H1 (cell line): Measurements from ENCODE around the gene RBMS2. TPM values are rescaled to one million over a fixed set of nuclear protein-coding genes. Genes with fewer than 3 reads are reported as not detected.

Source experiments
- CTCF ChIA-PET: fragments of 300-600 bp; sonication (Branson Sonifier 250); formaldehyde crosslinking; loops from one replicate; lab custom pipeline; 2021; ENCODE audit not compliant: partially characterized antibody; lab: Charles Lee
- POLR2A ChIA-PET: fragments of 300-600 bp; sonication (Branson Sonifier 250); formaldehyde crosslinking; loops from one replicate; lab custom pipeline; 2021; ENCODE audit warnings: inconsistent platforms; ENCODE audit not compliant: partially characterized antibody; lab: Charles Lee
- DNase-seq, 2 experiments: peaks; one replicate each; pipeline versions ENCODE4 v3.0.0 to v3.0.0-alpha.2; 2010 to 2022; ENCODE audit warnings: low spot score in 2 of 2, low read depth in 1 of 2, mixed read lengths in 1 of 2
- FAIRE-seq: peaks from 2 replicates; lab custom pipeline; 2011; peaks lifted over from hg19 to GRCh38; lab: Jason Lieb, UNC
- H2AFZ ChIP-seq: 2 replicates; pipeline ENCODE4 v1.8.1; 2012; ENCODE audit warnings: low read length, inconsistent platforms
- H2AK5ac ChIP-seq: 2 replicates; pipeline ENCODE4 v1.6.1; 2013; ENCODE audit warnings: low read depth, low read length
- H2BK120ac ChIP-seq: replicated peaks from 2 replicates; pipeline ENCODE3; 2013; ENCODE audit warnings: low read depth, low read length, inconsistent platforms
- H2BK12ac ChIP-seq: 2 replicates; pipeline ENCODE4 v1.6.1; 2013; ENCODE audit warnings: low read depth, low read length
- H2BK15ac ChIP-seq: 2 replicates; pipeline ENCODE4 v1.6.1; 2013; ENCODE audit warnings: low read length
- H2BK20ac ChIP-seq: 2 replicates; pipeline ENCODE4 v1.6.1; 2013; ENCODE audit warnings: low read length
- H2BK5ac ChIP-seq: 2 replicates; pipeline ENCODE4 v1.6.1; 2013; ENCODE audit warnings: low read depth, low read length
- H3K14ac ChIP-seq: 2 replicates; pipeline ENCODE4 v1.6.1; 2013; ENCODE audit warnings: inconsistent platforms; ENCODE audit not compliant: insufficient read length
- H3K18ac ChIP-seq: 2 replicates; pipeline ENCODE4 v1.6.1; 2013; ENCODE audit warnings: low read length; ENCODE audit errors: extremely low read depth
- H3K23ac ChIP-seq: 2 replicates; pipeline ENCODE4 v1.6.1; 2013; ENCODE audit warnings: inconsistent platforms; ENCODE audit not compliant: insufficient read length
- H3K23me2 ChIP-seq: 2 replicates; pipeline ENCODE4 v1.6.1; 2013; ENCODE audit warnings: low read depth, low read length
- H3K27ac ChIP-seq: 2 replicates; pipeline ENCODE4 v1.6.1; 2011; ENCODE audit warnings: low read depth, low read length, inconsistent platforms
- H3K27me3 ChIP-seq, 4 experiments: replicated peaks in 1 of 4; 1 replicate in 1 of 4; 2 replicates in 3 of 4; pipeline versions ENCODE4 v1.6.1 to v1.8.1; 2011 to 2013; ENCODE audit warnings: low read length in 3 of 4, mild to moderate bottlenecking in 3 of 4, inconsistent platforms in 2 of 4, mixed read lengths in 2 of 4, moderate library complexity in 1 of 4; ENCODE audit not compliant: control insufficient read depth in 3 of 4, insufficient read depth in 3 of 4; ENCODE audit errors: extremely low read depth in 1 of 4
- H3K36me3 ChIP-seq, 4 experiments: 2 replicates each; pipeline versions ENCODE4 v1.6.1 to v1.8.1; 2011 to 2013; ENCODE audit warnings: mild to moderate bottlenecking in 4 of 4, low read length in 3 of 4, moderate library complexity in 2 of 4, control low read depth in 1 of 4, inconsistent platforms in 1 of 4; ENCODE audit not compliant: insufficient read depth in 4 of 4, control insufficient read depth in 2 of 4
- H3K4ac ChIP-seq: replicated peaks from 2 replicates; pipeline ENCODE3; 2013; ENCODE audit warnings: low read length, low read depth, mixed read lengths, inconsistent platforms; ENCODE audit not compliant: insufficient read length
- H3K4me1 ChIP-seq, 4 experiments: replicated peaks in 1 of 4; 1 replicate in 1 of 4; 2 replicates in 3 of 4; pipeline versions ENCODE4 v1.6.1 to v1.8.1; 2011 to 2013; ENCODE audit warnings: low read length in 3 of 4, inconsistent platforms in 2 of 4, mixed read lengths in 1 of 4; ENCODE audit not compliant: insufficient read depth in 4 of 4, control insufficient read depth in 3 of 4
- H3K4me2 ChIP-seq, 2 experiments: 2 replicates each; pipeline versions ENCODE4 v1.6.1 to v1.8.1; 2011 to 2013; ENCODE audit warnings: low read depth in 2 of 2, low read length in 2 of 2, control low read depth in 1 of 2, inconsistent platforms in 1 of 2, mild to moderate bottlenecking in 1 of 2; ENCODE audit not compliant: insufficient read depth in 1 of 2
- H3K4me3 ChIP-seq, 4 experiments: fragments of 200-600, 300-600 bp in 1 of 4; sonication (generic), shearing (Covaris generic), sonication (Bioruptor Twin) in 1 of 4; 2 replicates each; pipeline versions ENCODE4 v1.5.1 to v1.8.1; 2011 to 2016; ENCODE audit warnings: low read length in 4 of 4, low read depth in 3 of 4, control low read depth in 2 of 4, inconsistent platforms in 2 of 4, mild to moderate bottlenecking in 2 of 4, mixed read lengths in 1 of 4, moderate library complexity in 1 of 4; ENCODE audit not compliant: insufficient read depth in 2 of 4; ENCODE audit errors: extremely low read depth in 1 of 4
- H3K56ac ChIP-seq: replicated peaks from 2 replicates; pipeline ENCODE3; 2013; ENCODE audit warnings: low read depth, mild to moderate bottlenecking, mixed read lengths, low read length, inconsistent platforms; ENCODE audit not compliant: insufficient read length
- H3K79me1 ChIP-seq: 2 replicates; pipeline ENCODE4 v1.6.1; 2013; ENCODE audit warnings: low read depth, low read length, control low read depth
- H3K79me2 ChIP-seq, 2 experiments: 2 replicates each; pipeline versions ENCODE4 v1.6.1 to v1.8.1; 2012 to 2013; ENCODE audit warnings: low read length in 2 of 2, mild to moderate bottlenecking in 2 of 2, inconsistent platforms in 1 of 2; ENCODE audit not compliant: insufficient read depth in 2 of 2, control insufficient read depth in 1 of 2
- H3K9ac ChIP-seq, 4 experiments: replicated peaks in 1 of 4; 1 replicate in 1 of 4; 2 replicates in 3 of 4; pipeline versions ENCODE4 v1.6.1 to v1.8.1; 2011 to 2013; ENCODE audit warnings: low read depth in 3 of 4, low read length in 3 of 4, control low read depth in 2 of 4, mild to moderate bottlenecking in 2 of 4, moderate library complexity in 2 of 4, inconsistent platforms in 1 of 4; ENCODE audit errors: extremely low read depth in 1 of 4
- H3K9me3 ChIP-seq, 2 experiments: 2 replicates each; pipeline versions ENCODE4 v1.6.1 to v1.8.1; 2012 to 2013; ENCODE audit warnings: mild to moderate bottlenecking in 2 of 2, moderate library complexity in 2 of 2, control low read depth in 1 of 2, inconsistent platforms in 1 of 2, low read depth in 1 of 2, low read length in 1 of 2, mixed read lengths in 1 of 2; ENCODE audit not compliant: insufficient read depth in 2 of 2
- H4K20me1 ChIP-seq, 2 experiments: replicated peaks in 1 of 2; 2 replicates each; pipeline versions ENCODE3 to v1.8.1; 2011 to 2013; ENCODE audit warnings: inconsistent platforms in 2 of 2, low read length in 2 of 2, mild to moderate bottlenecking in 1 of 2; ENCODE audit not compliant: insufficient read depth in 2 of 2, control insufficient read depth in 1 of 2
- H4K5ac ChIP-seq: 2 replicates; pipeline ENCODE4 v1.6.1; 2013; ENCODE audit warnings: low read length, low read depth, mixed read lengths, inconsistent platforms; ENCODE audit not compliant: insufficient read length
- H4K8ac ChIP-seq: 2 replicates; pipeline ENCODE4 v1.8.0; 2013; ENCODE audit warnings: mild to moderate bottlenecking, moderate library complexity, low read length, inconsistent platforms; ENCODE audit not compliant: insufficient read depth; ENCODE audit errors: extremely low read depth
- H4K91ac ChIP-seq: replicated peaks from 2 replicates; pipeline ENCODE3; 2013; ENCODE audit warnings: low read length, mixed read lengths, inconsistent platforms; ENCODE audit not compliant: insufficient read length
- BACH1 ChIP-seq: IDR thresholded peaks from 2 replicates; pipeline ENCODE4 v1.6.1; 2012; ENCODE audit warnings: low read length, improper control_type of control experiment
- FOSL1 ChIP-seq: IDR thresholded peaks from 2 replicates; pipeline ENCODE4 v1.6.1; 2011; ENCODE audit warnings: mild to moderate bottlenecking, low read depth, low read length, moderate library complexity; ENCODE audit not compliant: insufficient read depth
- HDAC2 ChIP-seq, 2 experiments: fragments of 300-600 bp in 1 of 2; sonication (generic) in 1 of 2; IDR thresholded peaks; 2 replicates each; pipeline ENCODE4 v1.6.1; 2011 to 2012; ENCODE audit warnings: low read depth in 2 of 2, low read length in 2 of 2, mild to moderate bottlenecking in 2 of 2, moderate library complexity in 2 of 2, borderline replicate concordance in 1 of 2, inconsistent platforms in 1 of 2
- KDM5A ChIP-seq: fragments of 200-600 bp; IDR thresholded peaks from 2 replicates; pipeline ENCODE4 v1.7.1; 2012; ENCODE audit warnings: mild to moderate bottlenecking, low read length, inconsistent platforms, mixed read lengths
- RFX5 ChIP-seq: IDR thresholded peaks from 2 replicates; pipeline ENCODE4 v1.6.1; 2011; ENCODE audit warnings: low read depth, low read length, improper control_type of control experiment, borderline replicate concordance
- SIRT6 ChIP-seq: IDR thresholded peaks from one replicate; pipeline ENCODE4 v1.7.1; 2012; ENCODE audit warnings: low read length, inconsistent platforms
- SP2 ChIP-seq: IDR thresholded peaks from 2 replicates; pipeline ENCODE4 v1.6.1; 2012; ENCODE audit warnings: mild to moderate bottlenecking, low read length, inconsistent platforms
- TBP ChIP-seq: IDR thresholded peaks from 2 replicates; pipeline ENCODE4 v1.6.1; 2011; ENCODE audit warnings: low read depth, low read length, improper control_type of control experiment
- WGBS, 2 experiments: shearing (Covaris generic) in 1 of 2; methylation state at CpG; one replicate each; pipeline versions ENCODE4 v1.1.6 to v1.1.7; 2013 to 2015; ENCODE audit warnings: low lambda C conversion rate in 2 of 2, mixed read lengths in 2 of 2, inconsistent platforms in 1 of 2, low coverage in 1 of 2, missing lambda C conversion rate in 1 of 2; ENCODE audit not compliant: insufficient replicate concordance in 2 of 2, insufficient coverage in 1 of 2, insufficient read length in 1 of 2; ENCODE audit errors: extremely low coverage in 1 of 2, missing lambda C conversion rate in 1 of 2; 5-methylcytosine and 5-hydroxymethylcytosine counted together
- polyA plus RNA-seq, 7 experiments: library from polyadenylated mRNA; depleted of rRNA in 3 of 7; stranded (reverse) in 5 of 7; unstranded in 2 of 7; fragments of >200 nt in 5 of 7; fragments of 200-250 nt in 2 of 7; gene quantifications; 1 replicate in 5 of 7; 2 replicates in 1 of 7; 4 replicates in 1 of 7; pipeline versions ENCODE4 v1.2.1 to v1.2.3, GENCODE V29; 2011 to 2013; ENCODE audit warnings: missing spikeins in 2 of 7, mixed read lengths in 2 of 7
- total RNA-seq: library from RNA; stranded (reverse); fragmentation: NEBNext Ultra II Directional; extraction: Animal tissue kit (Norgen Biotek cat#: 25700); gene quantifications from 2 replicates; pipeline ENCODE4 v1.2.1, GENCODE V29; 2021
- TF ChIP-seq, protein P1 (sequence below): IDR thresholded peaks from 2 replicates; pipeline ENCODE4 v1.6.1; 2012; ENCODE audit warnings: inconsistent platforms

Gene RBMS2
- total and polyA plus RNA-seq, 2 of the 8 experiments (the other 6 are each of a cell fraction or from before 2014, with no cell fraction given) = 9.6 to 31.3 TPM

GRCh38 chr12:56551070-56551469, 29.4 kb downstream of the RBMS2 start:
- H3K79me2 ChIP-seq = no peaks in the 10 kb centered on the region
- no peak overlapping the region for H3K4ac ChIP-seq
- H2BK15ac ChIP-seq = no peak overlapping the region
- no peak for TF ChIP-seq BACH1
- no peak for TF ChIP-seq TBP
- no peak for TF ChIP-seq SP2
- TF ChIP-seq, protein P1, sequence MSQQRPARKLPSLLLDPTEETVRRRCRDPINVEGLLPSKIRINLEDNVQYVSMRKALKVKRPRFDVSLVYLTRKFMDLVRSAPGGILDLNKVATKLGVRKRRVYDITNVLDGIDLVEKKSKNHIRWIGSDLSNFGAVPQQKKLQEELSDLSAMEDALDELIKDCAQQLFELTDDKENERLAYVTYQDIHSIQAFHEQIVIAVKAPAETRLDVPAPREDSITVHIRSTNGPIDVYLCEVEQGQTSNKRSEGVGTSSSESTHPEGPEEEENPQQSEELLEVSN = no peak
- TF ChIP-seq KDM5A = no peak
- no peak for TF ChIP-seq SIRT6
- TF ChIP-seq RFX5 = no peak
- TF ChIP-seq HDAC2 (IDR thresholded peaks at IDR 0.05; ENCODE audit: borderline replicate concordance in 1 of 2, low read depth in 2 of 2, low read length in 2 of 2) = no peak
- no peak for TF ChIP-seq FOSL1
- no peak overlapping the region for H2BK20ac ChIP-seq
- H3K23ac ChIP-seq = no peak overlapping the region
- POLR2A ChIA-PET = no interaction called here
- FAIRE-seq (no peak), DNase-seq (no peak)
- H4K91ac ChIP-seq = no peak overlapping the region
- no peak overlapping the region for H4K8ac ChIP-seq
- no peaks in the 10 kb centered on the region; the same call in 1 of the 2 replicates for H3K79me1 ChIP-seq
- H3K27ac ChIP-seq = no peak overlapping the region
- 91% methylated on average over 5 of the region's 5 CpGs; no CpG with 5 or more reads in 1 of the 2 experiments for WGBS, 2 experiments
- no peak overlapping the region for H3K18ac ChIP-seq
- no peak overlapping the region for H2AK5ac ChIP-seq
- no peak overlapping the region for H2BK5ac ChIP-seq
- no peak overlapping the region for H3K56ac ChIP-seq
- CTCF ChIA-PET = interaction anchor here (0.7 kb wide), 1 partner anchor 36 kb away, joined by 3 read pairs; no protein-coding TSS in a partner anchor
- no peaks in the 10 kb centered on the region for H3K4me1 ChIP-seq
- no peak overlapping the region for H3K14ac ChIP-seq
- no peak overlapping the region for H2AFZ ChIP-seq
- H2BK120ac ChIP-seq = no peak overlapping the region
- no peaks in the 10 kb centered on the region for H3K9me3 ChIP-seq
- H3K27me3 ChIP-seq = no peaks in the 10 kb centered on the region
- H3K4me2 ChIP-seq = no peak overlapping the region
- H2BK12ac ChIP-seq = no peak overlapping the region
- no peak overlapping the region for H4K5ac ChIP-seq
- H3K9ac ChIP-seq = no peak overlapping the region
- H4K20me1 ChIP-seq = no peaks in the 10 kb centered on the region
- H3K36me3 ChIP-seq = no peaks in the 10 kb centered on the region
- H3K4me3 ChIP-seq = no peak overlapping the region
- no peaks in the 10 kb centered on the region for H3K23me2 ChIP-seq
